HG02970 (cell line): ENCODE results near the gene HGF.

Experiments
- ATAC-seq: cut with Tn5 transposase; IDR thresholded peaks from one replicate; pipeline ENCODE4 v1.9.1; 2021; ENCODE audit warnings: mild to moderate bottlenecking, moderate library complexity, moderate number of reproducible peaks; ENCODE audit not compliant: unreplicated experiment, low FRiP score

HGF gene

DNA sequence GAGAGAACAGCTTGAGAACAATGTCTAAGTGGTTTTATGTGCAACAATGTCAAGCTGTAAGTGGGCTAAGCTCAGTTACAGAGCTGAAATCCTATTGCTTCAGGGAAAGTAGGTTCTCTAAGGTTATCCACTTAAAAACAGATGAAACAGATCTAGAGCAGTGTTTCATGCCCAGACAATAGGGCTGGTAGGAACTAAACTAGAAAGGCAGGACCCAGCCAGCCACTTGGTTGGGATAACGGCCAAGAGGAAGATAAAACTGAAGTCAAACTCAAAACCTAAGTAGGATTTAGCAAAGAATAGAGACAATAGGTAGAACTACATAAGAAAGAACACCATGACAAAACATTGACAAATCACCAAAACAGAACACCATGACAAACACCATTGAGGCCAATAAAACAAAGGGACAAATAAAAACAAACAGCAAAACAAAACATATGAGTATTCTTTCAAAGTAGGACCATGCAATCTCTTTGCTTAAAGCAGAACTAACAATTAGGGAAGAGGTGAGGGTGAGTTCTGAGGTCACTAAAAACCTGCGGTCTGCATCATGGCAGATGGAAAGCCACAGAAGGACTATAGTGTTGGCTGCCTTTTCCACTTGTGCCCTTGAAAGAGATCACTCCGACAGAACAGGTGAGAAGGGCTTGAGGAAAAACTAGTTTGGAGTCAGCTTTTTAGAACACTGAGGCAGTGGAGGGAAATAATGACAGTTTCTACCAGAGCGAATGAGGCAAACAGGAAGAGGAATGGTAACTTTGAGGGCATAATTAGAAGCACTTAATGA is 81.0 kb downstream of the HGF start:
- no peak for ATAC-seq

DNA sequence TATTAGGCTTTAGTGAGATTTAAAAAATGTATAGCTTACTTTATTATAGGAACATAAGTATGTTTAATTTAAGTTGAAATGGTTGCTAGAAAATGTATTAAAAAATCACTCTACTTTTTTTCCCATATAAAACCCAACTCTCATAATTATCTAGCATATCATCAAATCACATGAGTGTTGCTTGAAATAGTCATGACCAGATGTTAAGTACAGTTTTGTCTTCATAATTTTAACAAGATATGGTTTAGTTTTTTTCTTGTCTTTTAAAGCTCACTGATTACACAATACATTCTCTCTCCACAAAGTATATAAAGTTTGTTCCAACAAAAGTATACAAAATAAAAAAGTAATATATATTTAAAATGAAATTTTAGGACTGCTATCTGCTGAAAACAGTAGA is 82.8 kb downstream of the HGF start:
- ATAC-seq, result no peak

DNA sequence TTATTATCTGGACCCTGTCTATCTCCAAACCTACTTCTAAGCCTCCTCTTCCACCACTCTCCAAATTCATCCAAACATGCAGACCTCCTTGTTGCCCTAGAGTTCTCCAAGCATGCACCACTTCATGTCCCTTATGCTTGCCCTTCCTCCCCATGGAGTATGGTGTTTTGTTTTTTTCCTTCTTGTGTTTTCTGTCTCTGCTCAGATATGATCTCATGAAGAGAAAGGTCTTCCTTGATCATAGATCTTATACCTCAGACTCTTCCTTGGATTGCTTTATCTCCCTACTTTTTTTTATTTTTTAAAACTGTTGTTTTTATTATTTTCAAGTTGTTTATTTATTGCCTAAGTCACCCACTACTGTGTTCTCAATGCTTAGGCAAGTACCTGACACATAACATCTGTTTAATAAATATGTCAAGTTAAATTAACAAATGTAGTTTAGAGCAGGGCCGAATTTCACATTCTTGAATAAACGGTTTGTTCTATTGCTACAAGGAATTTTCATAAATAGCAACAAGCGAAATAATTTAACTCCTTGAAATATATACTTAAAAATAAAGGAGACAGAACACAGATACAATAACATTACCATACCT is 84.5 kb downstream of the HGF start:
- no peak for ATAC-seq

DNA sequence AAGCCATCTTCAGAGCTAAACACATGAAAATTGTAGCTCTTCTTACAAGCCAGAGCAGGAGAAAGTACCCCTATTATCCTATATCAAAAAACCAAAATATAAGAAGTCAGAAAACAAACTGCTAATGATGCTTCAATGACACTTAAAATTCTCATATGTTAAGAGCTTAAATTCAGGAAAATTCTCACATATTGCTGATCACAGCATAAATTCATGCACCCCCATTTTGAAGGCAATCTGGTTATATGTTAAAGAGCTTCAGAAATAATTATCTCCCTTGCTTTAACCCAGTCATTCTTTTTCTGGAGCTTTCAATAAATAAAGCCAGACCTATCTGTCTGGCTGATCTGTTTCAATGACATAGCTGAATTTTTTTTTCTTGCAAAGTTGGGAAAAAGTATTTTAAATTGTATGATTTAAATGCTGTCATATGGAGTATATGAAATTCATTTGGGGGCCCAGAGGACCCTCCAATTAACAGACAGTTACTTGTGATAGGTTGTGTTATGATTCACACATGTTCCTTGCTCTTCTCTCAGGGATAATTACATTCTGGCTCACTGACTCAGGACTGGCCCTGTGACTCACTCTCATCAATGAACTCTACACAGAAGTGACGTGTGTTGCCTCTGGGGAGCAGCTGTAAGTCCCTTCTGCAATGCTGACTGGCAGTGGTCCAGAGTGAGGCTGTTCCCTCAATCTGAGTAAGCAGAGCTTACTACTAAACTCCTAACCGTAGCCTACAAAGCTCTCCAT is 85.2 kb downstream of the HGF start:
- peak; percentile 55 for ATAC-seq

DNA sequence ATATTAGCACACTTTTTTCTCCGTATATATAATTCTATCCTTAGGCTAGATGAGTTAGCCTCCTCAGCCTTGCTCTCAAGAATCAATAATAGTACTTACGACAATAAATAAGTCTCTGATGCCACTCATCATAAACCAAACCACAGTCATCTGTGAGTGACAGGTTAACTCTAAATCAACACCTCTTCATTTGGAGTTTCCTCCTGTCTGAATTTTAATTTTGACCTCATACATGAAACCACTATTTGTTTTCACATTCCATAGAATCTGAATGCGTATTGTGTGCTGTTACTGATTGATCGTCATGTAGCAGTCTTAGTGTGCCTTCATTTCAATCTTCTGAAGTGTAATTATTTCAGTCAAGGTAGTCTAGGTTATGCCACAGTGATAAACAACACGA is 85.8 kb downstream of the HGF start:
- no peak for ATAC-seq

DNA sequence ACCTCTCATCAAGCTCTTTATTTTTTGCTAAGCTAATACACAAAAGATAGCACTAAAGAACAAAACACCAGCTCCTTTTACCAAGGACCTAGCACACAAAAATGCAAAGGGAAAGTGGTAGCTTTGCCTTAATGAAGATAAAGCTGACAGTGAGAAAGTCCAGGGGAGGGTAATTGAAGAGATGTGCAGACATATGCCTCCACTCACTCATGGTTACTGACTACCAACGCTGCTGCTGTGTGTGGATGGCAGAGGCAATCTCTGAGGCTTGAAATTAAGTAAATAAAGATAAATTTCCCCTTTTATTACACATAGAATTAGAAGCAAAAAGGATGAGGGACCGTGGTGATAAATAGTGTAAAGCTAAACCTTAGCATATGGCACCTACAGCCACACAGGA is 87.0 kb downstream of the HGF start:
- no peak for ATAC-seq

DNA sequence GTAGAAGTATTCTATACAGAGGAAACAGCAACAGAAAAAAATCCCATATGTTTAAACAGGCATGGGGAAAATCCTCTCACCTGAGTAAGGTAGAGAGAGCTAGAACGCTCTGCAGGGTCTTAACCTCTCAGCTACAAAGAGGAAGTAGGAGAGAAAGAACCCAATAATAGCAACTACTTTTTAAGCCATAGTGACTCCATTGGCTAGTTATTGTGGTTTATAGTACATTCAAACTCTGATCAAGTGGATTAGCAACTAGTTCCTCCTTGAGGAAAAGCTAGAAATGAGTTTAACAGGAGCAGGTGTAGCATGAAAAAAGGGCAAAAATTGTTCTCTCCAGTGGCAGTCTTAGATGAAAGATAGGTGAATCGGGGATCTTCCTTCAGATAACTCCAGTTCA is 89.7 kb downstream of the HGF start:
- no peak for ATAC-seq

DNA sequence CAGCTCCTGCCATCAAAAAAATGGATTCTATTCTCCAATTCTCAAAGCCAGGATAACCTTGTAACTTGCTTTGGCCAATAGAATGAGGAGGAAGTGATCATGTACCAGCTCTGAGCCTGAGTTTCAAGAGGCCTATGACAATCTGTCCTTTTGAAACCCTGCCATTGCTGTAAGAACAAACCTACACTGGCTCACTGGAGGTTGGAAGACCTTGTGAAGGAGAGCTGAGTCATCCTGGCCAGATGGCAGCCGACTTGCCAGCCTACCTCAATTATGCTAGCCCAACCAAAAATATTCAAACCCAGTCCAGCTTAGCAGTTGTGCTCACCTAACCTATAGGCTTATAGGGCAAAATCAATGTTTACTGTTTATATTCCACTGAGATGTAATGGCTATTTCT is 93.0 kb downstream of the HGF start:
- no peak for ATAC-seq

DNA sequence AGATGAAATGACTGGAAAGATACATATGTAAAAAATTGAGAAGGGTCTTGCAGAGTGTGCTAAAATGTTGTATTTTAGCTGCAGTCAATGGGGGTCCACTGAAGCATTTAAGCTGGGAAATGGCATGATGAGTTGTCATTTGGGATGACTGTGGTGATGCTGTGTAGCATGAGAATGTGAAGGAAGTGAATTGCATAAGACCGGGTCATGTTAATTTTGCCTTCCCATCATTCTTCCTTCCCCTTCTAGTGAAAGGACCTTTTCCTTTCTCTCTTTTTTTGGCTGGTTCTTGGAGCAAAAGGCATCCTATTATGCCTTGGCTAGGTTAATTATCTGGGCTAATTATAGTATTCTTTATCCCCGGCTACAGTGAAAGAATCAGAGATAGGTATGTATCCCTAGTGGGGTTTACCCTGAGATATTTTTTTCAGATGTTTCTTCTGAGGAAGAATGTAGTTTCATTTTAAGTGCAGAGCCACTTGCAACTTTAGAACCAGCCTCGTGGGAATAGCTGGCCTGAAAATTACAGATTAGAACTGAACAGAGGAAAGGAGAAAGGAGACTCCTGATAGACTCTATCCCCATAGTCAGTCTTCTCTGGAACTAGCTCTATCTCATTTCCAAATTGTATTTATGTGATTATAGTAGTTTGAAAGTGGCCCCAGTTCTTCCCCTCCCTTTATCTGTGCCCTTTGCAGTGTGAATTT is 93.6 kb downstream of the HGF start:
- ATAC-seq, result no peak

DNA sequence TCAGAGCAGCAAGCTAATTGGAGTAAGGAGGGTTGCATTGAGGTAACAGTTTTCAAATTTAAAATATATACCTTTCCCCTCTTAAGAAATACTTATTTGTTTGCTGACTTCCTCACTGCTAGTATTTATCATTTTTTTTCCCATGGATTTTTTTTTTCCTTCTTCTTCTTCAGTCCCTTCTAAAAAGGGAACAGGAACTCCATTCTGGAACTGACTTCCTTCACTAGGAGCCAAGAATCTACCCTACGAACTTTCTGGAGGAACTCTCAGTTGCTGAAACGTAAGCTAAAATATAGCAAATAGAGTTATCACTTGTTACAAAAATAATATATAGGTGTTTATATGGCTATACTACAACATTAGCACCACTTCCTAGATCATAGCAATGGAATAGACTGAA is 95.4 kb downstream of the HGF start:
- no peak for ATAC-seq

DNA sequence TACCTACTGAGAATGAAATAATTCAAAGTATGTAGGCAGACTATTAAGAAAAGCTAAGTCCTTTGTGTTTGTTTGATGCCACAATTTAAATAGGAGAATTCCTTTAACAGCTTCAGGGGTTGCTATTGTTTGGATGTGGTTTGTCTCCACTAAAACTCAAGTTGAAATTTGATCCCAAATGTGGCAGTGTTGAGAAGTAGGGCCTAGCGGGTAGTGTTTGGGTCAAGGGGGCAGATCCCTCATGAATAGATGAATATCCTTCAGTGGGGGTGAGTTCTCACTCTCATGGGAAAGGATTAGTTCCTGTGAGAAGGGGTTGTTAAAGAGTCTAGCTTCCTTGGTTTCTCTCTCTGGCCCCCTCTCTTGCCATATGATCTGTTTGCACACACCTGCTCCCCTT is 97.0 kb downstream of the HGF start:
- no peak for ATAC-seq

DNA sequence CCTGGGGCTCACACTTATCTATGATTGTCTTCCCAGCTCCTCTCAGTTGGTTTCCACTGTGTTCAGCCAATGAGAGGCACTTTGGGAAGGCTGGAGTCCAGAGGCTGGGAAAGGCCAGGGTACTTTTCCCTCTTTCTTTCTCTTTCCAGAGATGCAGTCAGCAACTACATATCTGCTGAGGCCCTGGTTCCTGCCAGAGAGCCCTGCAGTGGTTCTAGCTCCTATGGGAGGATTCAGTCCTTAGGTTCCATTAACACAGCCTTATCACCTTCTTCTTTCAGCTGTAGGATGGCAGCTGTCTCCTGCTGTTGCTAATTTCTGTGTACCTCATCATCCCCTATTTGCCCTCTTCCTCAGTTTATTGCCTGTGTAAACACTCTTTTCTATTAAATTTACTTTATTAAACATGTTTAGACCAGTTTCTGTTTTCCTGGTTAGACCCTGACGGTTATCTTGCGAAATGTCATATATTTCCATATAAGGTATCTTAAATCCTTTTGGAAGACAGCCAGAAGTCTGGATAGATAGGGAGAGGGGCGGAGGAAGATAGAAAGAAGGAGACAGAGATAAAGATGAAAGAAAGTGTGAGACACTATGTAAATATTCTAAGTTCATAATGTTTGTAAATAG is 100.3 kb downstream of the HGF start:
- ATAC-seq, result no peak

DNA sequence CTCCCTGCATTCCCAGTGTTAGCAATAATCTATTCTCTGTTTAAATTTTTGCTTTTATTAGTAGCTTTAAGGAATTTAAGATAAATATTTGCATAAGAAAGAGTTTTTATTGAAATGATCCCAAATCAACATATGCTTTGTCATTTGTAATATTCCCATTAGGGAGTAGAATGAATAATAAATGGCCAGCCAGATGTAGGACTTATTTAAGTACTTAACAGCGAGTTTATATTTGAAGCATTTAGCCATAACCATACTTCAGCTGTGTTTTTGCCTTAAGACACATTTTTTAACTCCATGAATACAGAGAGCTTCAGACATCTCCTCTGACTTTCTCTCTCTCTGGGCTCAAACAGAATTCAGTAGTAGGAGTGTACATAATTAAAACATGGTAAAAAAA is 103.6 kb downstream of the HGF start:
- no peak for ATAC-seq

DNA sequence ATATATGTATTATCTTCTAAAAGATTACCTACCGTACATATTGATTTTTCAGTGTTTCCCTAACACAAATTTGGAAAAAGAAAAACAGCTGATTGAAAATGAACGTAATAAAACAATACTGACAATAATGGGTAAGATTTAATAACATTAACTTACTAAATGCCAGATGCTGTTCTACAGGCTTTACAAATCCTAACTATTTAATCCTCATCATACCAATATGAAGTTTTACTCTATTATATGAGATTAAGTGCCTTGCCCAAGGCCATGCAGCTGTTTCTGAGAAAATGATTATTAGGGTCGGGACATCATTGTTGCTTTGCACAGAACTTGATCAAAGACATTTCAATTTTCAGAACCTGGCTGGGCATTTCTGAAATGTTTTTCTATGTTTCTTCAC is 104.6 kb downstream of the HGF start:
- ATAC-seq, result no peak

DNA sequence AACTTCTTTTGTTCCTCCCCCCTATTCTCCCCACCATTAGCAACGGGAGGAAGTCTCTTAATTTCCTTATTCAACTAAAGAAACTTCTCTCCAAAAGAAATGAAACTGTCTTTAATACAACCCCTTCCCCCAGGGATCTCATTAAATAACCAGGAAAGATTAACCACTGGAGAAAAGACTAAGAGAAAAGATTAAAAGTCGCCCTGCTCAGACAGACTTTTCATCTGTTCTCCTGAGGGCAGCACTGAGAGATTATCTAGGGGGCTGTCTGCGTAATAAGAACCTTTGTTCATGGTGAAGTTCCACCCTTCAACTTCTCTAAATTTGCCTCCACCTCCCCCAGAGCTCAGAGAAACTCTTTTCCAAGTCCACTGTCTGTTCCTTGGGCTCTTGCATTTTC is 105.5 kb downstream of the HGF start:
- ATAC-seq, result no peak

DNA sequence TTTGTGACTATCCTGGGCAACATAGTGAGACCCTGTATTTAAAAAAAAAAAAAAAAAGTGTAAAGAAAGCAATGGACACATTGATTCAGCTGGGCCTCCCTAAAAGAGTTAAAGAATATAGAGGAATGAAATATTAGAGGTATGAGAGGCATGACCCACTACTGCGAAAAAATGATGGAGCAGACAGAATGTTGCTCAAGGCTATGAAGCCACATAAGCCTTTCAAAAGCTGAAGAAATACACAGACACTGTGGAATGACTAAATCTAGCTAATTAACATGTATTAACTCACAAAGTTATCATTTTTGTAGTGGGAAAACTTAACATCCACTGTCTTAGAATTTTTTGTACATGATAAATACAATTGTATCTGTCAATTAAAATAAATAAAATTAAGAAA is 107.3 kb downstream of the HGF start:
- ATAC-seq, result no peak

DNA sequence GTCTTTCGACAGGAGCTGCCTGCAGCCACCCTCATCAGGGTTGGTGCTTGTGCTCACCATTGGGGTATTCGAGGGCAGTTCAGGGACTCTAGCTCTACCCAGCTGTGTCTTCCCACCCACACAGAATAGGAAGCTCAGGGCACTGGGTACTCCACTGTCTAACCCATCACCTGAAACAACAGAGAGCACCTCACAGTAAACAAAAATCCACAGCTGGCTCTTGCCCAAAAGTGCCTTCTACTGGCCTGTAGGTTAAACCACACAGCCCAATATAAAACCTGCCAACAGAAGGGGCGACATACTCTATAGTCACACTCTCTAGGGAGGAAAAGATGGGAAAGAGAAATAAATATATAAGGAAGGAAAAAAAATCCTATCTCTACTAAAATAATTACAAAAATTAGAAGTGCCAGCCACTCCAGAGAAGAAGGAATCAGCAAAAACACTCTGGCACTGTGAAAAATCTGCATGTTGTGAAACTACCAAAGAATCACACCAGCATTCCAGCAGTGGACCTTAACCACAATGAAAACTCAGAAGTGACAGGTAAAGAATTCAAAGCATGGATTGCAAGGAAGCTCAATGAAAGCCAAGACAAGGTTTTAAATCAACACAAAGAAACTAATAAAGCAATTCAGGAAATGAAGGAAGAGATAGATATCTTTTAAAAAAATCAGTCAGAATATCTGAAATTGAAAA is 110.0 kb downstream of the HGF start:
- ATAC-seq, result no peak

DNA sequence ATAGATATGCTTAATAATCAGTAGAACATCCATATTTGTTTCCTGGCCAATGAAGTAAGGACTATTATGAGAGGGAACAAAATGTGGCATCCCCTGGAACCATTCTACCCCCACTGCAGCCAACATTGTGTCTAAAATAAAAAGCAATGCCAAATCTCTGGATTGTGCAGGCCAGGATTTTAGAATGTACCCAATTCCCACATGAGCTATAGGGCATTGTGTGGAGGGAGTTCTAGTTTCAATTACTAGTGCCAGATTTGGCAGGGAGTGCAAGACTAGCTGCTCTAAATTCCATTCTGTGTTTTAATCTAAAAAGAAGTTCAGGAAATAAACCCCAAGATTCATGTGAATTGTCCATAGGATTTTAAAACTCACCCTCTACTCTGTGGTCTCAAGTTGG is 112.3 kb downstream of the HGF start:
- no peak for ATAC-seq

DNA sequence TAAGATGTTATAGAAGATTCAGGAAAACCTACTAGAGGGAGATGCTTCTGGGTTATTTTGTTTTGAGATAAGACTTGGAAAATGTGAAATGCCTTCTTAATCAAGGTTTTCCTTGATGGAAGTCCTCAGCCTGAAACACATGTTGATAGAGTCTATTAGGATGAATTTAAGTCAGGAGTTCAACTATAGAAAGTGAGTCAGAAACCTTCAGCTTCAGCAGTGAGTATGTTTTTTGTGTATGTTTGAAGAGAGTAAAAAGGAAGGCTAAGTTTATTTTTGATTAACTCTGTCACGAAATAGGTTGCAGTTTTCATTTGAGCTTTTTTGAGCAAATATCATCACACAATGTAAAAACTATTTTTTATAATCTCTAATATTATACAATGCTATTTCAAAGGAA is 114.6 kb downstream of the HGF start:
- no peak for ATAC-seq

DNA sequence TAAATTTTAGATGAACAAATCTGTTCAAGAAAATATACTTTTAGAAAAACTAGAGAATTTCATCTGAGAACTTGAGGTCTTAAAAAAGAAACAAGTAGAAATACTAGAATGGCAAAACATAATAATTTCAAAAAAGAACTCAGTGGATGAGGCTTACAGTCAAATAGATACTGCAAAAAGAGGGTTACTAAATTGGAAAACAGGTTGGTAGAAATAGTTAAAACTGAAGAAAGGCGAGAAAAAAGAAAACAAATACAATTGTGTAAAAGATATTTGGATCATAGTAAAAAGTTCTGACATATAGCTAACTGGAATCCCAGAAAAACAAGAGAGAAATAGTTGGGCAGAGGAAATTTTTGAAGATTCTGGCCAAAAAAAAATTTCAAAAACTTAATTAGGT is 117.6 kb downstream of the HGF start:
- no peak for ATAC-seq
